ENCODE results near the gene PTPN1.
"Not testable (repeated sequence)": the region's sequence is repeated elsewhere in the genome, so short reads cannot be mapped to it uniquely, and the experiment has no call there.

The PTPN1 gene

DNA sequence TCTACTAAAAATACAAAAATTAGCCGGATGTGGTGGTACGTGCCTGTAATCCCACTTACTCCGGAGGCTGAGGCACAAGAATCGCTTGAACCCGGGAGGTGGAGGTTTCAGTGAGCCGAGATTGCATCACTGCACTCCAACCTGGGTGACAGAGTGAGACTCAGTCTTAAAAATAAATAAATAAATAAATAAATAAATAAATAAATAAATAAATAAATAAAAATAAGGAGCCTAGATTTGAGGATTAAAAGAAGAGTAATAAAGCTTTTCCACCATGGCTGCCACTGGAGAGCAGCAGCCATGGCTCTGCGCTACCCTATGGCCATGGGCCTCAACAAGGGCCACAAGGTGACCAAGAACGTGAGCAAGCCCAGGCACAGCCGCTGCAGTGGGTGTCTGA, 110.3 kb downstream of the PTPN1 start:
- DNase-seq: not testable (repeated sequence)

DNA sequence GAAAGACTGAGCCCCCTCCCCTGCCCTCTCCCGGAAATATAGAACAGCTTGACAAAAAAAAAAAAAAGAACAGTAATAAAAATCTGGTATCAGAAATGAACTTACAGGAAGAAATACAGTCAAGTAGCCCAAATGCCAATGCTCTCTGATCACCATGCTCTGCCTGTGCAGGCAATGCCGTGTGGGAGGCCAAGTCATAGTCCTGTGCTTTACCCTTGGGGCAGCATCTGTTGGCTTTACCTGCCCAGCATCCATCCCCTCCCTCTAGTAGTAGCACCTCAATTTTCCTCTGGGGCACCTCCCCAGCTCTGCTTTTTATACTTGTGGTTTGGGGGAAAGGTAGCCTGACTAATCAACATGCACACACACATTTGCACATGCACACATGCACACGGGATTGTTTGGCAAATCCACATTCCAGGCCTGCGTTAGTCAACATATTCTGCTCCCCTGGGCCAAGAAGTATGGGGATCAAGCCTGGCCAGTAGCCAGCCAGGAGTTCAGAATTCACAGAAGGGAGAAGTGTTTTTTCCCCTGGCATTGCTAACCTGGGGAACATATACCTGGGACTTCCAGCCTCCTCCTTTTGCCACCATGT, 111.0 kb downstream of the PTPN1 start:
- DNase-seq: no peak

DNA sequence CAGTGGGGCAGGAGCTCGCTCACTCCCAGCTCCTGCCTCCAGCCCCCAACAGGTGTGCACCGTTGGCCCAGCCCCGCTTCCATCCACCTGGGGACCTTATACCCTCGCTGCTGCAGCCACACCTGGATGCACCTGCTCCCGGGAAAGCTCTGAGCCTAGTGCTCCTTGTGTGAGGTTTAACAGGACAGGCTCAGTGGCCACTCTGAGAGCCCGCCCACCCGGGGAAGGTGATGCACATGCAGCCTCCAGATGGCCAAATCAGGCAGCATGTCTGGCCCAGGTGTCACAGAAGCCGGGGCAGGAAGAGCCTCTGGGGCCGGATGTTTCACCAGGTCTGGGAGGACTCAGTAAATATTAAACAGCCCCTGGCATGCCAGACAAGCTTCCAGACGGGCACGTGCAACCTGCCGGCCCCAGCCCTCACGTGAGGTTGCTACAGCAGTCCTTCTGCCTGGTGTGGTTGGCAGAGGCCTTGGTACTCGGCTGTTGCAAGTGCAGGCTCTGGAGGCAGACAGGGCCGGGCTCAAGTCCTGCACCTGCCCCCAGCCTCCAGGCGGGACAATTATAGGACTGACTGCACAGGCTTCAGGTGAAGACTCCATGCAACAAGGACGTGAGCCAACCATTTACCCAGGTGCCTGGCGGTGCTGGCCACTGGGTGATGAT, 114.3 kb downstream of the PTPN1 start:
- DNase-seq: peak; percentile 86

DNA sequence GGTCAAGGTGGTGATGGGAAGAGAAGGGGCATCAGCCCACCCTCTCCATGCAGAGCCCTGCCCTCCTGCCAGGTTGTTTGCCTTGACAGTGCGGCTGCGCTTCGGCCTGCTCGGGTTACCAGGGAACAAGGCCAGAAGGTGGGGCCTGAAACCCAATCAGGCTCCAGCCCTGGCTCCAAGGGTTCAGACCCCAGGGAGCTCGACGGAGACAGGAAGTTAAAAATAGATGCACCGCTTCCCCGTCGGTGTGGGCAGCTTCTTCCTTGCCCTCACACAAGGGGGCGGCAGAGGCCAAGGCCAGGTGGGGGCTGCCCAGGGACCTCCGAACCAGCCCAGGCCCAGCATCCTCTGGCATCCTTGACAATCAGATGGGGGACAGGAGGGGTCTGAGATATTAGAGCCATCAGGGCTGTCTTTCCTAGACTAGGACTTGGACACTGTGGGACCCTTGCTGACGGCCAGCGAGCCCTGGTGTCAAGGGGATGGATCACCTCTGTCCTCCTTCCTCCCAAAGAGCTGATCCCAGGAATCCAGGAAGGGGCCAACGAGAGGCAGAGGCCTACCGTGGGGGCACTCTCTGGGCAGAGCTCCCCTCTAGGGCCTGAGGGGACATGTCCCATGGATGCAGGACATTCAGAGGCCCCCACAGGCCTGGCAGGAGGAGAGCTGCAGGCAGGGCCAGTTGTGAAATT, 115.9 kb downstream of the PTPN1 start:
- DNase-seq: no peak

DNA sequence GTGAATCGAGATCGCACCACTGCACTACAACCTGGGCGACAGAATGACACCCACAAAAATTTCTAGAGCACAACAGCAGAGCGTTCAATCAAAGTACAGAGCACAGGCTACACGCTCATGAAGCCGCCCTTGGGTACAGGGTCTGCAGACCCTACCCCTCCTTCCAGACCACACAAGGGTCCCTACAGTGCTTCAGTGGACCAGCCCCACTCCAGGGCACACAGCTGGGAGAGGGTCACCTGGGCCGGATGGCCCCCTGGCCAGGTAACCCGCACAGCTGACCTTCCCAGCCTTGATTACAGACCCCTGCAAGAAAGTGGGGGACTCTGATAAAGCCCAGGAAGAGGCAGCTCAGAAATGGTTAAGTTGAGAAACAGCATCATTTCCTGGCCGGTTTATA, 117.6 kb downstream of the PTPN1 start:
- DNase-seq: no peak

DNA sequence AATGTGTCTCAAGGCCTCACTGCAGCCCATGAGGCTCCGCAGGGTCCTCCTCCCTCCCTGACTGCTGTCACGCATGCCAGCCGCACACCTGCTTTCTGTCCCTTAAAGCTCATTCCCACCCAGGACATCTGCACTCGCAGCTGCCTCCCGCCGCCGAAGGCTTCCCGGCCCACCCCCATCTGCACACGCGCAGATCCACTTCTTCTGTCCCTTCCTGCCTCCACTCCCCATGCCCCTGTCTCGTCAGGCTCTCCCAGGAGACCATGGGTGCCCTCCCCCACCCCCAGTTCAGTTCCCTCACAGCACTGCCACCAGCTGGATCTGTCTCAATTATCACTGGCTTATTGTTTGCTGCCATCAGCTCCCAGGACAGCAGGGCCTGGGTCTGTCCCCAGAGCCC, 118.1 kb downstream of the PTPN1 start:
- no peak for DNase-seq

DNA sequence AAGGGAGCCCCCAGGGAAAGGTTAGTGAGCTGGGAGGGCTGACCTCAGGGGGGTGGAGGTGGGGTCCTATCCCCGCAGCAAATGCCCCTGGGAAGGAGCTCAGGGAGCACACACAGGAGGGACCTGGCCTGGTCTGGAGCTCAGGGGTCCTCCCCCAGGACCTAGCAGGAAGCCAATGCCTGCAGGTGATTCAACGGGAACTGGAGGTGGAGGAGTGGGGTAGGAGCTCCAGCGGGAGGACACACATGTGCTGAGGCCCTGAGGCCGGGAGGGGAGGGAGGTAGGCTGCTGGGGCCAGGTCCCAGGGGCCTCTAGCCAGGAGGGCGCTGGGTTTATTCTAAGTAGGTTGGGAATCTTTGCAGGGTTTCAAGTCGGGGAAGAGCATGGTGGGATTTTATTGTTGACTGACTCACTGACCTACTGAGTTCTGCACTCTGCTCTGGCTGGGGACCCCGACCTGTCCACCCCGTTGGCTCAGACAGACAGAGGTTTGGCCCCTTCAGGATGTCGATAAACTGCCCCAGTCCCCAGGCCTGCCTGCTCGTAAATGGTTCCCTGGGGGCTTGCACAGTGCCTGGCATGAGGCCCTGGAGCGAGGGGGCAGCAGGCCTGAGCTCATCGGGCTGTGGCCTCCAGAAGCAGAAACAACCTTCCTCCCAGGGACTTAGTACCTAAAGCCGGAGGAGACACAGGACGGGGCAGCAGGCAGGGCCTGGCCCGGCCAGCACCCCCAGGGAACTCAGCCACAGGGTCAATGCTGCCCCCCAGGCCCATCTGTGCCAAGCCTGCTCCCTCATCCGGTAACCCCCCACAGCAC, 118.9 kb downstream of the PTPN1 start:
- DNase-seq: no peak

DNA sequence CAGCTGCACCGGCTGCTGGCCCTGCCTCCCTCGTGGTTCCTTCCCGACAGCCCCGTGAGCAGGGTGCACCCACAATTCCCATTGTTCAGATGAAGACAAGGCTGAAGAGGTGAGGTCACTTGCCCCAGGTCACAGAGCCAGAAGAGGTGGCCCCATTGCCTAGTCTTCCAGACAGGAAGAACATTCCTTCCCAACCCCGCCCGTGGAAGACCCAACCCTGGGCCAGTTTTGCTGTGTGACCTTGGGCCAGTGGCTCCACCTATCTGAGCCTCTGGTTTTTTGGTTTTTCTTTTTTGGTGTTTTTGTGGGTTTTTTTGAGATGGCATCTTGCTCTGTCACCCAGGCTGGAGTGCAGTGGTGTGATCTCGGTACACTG, 119.5 kb downstream of the PTPN1 start:
- no peak for DNase-seq

DNA sequence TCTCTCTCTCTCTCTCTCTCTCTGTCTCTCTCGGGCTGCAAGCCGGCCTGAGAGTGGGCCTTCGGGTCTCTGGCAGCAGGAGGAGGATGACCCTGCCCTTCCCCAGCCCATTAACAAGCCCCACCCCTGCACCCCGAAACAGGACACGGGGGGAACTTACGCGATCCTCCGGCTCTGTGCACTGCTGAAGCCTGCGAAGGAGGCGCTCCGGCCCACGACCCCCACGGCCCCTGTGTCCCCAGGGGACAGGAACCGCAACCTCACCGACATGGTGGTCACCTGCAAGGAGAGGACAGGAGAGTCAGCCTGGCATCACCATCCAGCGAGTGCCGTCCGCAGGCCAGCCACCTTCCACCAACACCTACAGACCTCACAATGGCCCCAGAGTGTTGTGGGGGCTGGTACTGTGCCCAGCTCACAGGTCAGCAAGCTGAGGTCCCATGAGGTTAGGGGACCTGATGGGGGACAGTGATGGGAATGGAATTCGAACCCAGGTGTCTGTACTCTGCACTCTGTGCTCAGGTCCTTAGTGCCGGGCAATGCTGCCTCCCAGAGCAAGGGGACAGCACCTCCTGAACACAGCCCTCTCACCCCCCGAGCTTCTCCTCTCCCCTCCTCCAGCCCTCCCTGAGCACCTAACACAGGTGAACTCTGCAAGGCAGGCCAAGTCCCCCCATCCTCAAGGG, 120.5 kb downstream of the PTPN1 start:
- no peak for DNase-seq

DNA sequence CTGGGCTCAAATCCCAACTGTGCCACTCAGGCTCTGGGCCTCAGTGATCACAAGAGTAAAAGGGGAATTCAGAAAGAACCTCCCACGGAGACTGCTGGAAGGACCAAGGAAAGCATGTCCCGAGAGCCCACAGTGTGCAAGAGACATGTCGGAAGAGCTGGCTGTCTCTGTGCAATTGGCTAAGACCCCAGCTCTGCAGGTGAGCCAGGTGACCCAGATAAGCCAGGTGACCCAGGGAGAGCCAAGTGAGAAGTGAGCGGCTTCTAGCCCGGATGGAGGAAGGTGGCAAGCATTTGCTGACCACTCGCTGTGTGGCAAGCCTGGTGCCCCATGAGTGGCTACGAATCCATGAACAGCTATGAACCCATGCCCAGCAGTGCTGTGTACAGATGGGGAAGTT, 122.1 kb downstream of the PTPN1 start:
- no peak for DNase-seq

DNA sequence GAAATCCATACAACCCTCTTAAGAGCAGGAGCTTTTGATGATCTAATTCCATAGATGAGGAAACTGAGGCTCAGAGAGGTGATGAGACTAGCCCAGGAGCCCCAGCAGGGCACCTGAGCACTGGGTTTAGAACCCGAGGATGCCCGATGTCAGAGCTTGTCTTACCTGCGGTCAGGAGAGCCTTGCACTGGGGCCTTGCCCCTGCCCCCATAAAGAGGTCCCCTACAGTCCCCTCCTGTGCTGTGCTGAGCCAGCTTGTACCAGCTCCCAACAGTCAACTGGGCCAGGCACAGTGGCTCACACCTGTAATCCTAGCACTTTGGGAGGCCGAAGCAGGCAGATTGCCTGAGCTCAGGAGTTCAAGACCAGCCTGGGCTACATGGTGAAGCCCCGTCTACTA, 122.5 kb downstream of the PTPN1 start:
- no peak for DNase-seq

DNA sequence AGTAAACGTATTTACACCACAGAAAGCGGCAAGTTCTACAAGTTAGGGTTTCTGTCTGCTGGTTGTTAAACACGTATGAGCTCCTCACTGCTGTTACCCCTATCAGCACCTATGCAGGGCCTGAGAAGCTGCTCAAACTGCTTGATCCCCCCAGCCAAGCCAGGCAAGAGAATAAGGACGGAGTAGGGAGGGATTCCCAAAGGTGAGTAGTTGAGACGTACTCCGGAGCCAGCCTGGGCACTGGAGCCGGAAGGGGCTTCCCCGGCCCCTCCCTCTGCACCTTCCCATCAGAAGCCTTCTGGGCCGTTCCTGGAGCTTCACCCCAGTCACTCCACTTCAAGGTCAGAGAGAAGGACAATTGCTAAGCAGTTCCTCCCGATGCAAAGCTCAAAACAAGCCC, 123.2 kb downstream of the PTPN1 start:
- no peak for DNase-seq

DNA sequence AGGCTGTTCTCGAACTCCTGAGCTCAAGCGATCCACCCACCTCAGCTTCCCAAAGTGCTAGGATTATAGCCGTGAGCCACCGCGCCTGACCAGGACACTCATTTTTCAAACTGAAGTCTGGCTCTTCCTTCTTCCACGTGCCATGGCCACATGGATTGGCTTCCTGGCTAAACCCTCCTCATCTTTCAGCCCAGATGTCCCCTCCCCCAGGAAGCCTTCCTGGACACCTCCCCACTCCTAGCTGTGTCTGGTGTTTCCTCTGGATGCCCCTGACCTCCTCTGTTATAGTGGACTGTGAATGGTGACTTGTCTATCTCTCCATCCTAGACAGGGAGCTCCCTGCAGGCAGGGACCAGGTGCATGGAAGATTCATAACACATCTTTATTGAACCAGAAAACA, 124.0 kb downstream of the PTPN1 start:
- DNase-seq: no peak

Data from RPMI8226 (cell line).